Stimulated activated naive CD8-positive, alpha-beta T cell treated with anti-CD3 and anti-CD28 coated beads, Interleukin-15, Interleukin-2, amounts not matched to agents 100 U/mL and 50 U/mL, for 24 hours (primary cell): ENCODE data around the gene PTPRN2.
"Not testable (repeated sequence)": the region's sequence is repeated elsewhere in the genome, so short reads cannot be mapped to it uniquely, and the experiment has no call there.

Experiments
- ATAC-seq: fragments of 150-1000 bp; cut with Tn5 transposase; one replicate; pipeline ENCODE4 v1.10.0; 2021
- DNase-seq: peaks from one replicate; pipeline ENCODE4 v3.0.0; 2021

PTPRN2 gene

DNA sequence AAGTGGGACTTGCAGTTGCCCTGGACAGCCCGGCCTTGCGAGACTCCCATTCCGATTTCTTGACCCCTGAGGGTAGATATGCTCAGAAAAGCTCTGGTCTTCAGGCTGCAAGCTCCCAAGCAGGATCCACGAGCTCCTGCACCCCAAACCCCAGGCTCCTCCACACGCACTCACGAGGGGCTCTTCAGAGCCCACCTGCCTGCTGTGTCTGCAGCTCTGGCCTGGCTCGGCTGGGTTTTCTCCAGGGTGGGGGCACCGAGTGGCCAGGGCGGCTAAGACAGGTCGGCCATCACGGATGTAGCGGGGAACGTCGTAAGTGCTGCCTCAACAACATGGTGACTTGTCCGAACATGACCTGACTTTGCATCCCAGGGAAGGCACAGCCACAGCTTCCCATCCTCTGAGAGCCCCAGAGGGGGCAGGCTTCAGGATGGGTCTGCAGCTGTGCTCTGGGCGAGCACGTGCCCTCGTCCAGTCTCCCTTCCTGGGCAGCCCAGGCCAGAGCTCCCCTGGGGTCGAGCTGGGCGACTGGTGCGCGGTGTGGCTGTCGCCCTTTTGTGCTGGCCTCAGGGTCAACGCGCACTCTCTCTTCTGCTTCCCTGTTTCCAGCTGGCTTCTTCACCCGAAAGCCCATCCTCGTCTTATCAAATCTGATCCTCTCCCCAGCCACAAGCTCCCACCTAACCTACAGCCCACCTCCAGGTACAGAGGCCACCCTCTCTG is 835.5 kb downstream of the PTPRN2 start:
- no peak for ATAC-seq
- no peak for DNase-seq

DNA sequence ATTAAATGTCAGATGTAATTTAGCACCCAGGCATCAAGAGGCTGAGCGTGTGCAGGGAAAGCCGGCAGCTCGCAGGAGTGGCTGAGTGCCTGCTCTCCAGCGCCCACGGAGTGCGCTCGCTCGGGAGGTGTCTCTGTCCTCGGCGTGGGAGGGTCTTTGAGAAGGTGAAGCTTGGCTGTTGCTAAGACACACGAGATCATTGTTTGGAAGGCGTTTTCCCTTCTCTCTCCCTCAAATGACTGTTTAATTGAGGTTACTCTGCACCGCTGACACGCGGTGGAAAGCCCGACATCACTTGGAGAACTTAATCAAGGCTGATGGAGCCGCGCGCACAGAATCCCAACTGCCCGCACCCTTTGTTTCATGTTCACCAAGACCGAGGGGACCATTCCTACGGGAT is 836.2 kb downstream of the PTPRN2 start:
- ATAC-seq (no peak), DNase-seq (no peak)

DNA sequence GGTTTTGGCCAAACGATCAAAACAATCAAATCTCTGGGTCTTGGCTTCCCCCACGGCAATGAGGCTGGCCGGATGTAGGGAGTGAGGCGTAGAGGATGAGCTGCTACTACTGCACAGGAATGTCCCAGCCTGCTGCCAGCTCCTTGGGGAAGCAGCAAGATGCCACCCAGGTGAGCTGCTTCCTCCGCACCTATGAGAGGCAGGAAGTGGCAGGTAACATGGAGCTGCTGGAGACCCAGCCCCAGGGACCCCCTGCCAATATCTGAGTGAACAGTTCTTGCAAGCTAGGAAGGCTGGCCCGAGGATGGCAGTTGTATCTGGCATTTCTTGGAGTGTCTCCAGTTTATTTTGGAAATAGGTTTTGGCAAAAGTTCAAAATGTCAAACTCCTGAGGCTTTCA is 837.3 kb downstream of the PTPRN2 start:
- ATAC-seq (no peak), DNase-seq (no peak)

DNA sequence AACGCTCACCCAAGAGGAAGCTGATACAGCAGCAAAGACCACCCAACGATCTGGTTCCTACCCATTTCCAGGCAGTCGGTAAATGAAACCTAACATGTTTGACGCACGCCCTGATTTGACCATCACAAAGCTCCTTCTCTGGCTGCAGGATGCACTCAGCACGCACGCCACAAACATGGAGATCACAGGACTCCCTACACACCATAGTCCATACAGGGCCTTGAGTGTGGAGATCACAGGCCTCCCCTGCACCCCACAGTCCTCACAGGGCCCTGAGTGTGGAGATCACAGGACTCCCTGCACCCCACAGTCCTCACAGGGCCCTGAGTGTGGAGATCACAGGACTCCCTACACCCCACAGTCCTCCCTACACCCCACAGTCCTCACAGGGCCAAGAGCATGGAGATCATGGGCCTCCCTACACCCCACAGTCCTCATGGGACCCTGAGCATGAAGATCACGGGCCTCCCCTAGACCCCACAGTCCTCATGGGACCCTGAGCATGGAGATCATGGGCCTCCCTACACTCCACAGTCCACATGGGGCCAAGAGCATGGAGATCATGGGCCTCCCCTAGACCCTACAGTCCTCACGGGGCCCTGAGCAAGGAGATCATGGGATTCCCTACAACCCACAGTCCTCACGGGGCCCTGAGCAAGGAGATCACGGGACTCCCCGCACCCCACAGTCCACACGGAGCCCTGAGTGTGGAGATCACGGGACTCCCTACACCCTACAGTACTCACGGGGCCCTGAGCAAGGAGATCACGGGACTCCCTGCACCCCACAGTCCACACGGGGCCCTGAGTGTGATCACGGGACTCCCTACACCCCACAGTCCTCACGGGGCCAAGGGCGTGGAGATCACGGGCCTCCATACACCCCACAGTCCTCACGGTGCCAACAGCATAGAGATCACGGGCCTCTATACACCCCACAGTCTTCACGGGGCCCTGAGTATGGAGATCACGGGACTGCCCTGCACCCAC is 841.6 kb downstream of the PTPRN2 start:
- ATAC-seq: peak; percentile 16
- no peak for DNase-seq

DNA sequence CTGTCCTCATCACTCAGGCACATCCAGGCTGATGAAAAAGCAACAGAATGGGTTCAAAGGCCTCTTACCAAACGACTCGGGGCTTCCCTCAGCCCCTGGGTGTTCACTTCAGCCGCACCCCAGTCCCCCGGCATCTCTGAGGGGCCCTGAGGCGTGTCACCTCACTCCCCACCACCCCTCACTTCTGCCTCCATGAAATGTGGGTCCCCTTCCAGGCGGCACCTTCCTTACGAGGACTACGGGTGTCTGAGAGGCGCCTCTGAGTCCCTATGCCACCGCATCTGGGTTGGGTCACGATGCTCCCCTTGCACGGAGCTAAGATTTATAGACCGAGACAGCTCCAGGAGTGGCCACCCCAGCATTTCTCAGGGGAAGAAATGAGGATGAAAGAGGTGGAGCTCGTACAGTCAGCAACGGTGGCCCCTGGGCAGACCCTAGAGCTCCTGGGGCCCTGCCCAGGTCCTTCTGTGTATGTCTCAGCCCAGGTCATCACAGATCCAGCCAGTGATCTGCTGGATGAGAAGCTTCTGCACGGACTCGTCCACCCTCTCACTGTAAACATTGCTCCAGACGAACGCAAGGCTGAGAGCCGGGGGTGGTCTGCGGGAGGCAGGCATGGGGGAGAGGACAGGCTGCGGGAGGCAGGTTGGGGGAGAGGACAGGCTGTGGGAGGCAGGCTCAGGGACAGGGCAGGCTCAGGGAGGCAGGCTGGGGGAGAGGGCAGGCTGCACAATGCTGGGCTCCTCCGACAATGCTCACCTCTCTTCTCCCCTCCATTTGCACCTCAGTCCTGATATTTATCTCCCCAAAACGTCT is 842.6 kb downstream of the PTPRN2 start:
- peak; percentile 20 for ATAC-seq
- no peak for DNase-seq

DNA sequence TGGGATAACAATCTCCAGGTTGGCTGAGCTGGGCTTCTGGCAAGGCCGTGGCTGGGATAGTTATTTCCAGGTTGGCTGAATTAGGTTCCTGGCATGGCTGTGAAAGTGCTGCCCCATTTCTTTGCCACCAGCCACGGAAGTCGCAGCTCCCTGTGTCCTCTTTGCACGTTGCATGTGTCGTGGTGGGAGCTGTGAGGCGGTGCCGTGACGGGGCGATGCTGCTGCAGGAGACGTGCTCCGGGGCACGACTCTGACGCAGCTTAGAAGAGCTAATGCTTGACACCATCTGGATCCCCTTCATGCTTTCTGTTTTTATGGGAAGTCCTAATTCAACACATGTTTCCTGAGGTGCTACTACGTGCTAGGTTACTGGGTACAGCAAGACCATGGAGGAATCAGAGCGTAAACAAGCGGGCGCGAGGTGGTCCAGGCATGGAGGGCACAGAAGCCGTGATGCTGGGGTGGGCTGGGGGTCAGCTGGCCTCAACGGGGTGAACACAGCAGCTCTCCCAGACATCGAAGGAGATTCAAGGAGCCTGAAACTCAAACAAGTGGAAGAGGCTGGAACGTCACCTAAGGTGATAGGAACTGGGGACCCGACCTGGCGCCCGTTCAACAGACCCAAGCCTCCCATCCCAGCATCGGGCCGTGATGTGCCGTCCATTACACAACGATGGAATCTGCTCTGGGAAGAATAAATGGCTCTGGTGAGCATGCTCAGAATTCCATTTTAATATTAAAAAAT is 843.7 kb downstream of the PTPRN2 start:
- ATAC-seq (no peak), DNase-seq (no peak)

DNA sequence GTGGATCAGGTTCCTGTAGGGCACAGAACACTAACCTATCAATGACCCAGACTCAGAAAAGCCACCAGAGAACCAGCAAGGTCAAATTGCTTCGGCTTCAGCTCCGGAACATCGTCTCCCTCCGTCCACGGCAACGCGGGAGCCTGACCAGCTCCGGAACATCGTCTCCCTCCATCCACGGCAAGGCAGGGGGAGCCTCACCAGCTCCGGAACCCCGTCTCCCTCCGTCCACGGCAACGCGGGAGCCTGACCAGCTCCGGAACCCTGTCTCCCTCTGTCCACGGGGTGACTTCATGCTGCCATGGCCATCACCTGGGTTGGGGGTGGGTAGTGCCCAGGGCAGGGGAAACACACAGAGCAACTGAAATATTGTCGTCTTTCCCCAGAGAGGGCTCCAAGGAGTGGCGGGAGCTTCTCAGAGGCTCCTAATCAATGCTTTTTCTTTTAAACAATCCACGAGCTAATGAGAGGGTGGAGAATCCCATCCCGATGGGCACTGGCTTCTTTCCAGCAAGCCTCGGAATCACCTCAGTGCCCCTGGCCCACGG is 847.3 kb downstream of the PTPRN2 start:
- DNase-seq: no peak
- no peak for ATAC-seq

DNA sequence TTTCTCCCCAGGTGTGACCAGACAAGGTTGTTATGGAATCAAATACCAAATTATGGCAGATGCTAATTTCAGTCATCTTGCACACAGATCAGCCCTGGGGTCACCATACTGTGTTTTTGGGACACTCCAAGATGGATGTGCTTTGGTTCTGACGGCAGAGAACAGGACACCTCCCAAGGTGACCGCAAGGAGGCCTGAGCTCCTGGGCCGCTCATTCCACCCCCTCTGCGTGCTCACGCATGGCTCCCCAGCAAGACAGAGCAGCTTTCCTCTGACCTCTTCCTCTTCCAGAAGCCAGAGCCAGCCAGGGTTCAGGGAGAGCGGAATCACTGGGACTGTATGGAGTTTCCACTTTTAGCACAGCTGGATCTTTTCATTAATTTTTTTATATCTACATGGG is 848.0 kb downstream of the PTPRN2 start:
- DNase-seq: no peak
- ATAC-seq: no peak

DNA sequence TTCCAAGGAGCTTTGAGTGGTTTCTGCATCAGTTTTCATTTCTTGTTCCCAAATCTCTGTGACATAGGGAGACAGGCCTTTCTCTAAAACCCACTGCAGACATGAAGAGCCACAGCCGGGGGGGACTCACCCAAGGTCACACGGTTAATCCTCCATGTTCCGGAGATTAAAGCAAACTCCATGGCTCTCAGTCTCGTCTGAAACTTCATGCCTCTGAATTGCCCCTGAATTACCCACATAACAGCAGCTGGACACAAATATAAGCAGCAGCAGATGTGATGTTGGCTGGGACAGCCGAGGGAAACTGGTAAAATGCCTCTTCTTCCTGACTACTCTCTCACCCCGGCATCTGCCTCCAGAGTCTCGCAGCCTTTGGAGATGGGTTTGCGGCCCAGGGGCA is 848.6 kb downstream of the PTPRN2 start:
- no peak for ATAC-seq
- no peak for DNase-seq

DNA sequence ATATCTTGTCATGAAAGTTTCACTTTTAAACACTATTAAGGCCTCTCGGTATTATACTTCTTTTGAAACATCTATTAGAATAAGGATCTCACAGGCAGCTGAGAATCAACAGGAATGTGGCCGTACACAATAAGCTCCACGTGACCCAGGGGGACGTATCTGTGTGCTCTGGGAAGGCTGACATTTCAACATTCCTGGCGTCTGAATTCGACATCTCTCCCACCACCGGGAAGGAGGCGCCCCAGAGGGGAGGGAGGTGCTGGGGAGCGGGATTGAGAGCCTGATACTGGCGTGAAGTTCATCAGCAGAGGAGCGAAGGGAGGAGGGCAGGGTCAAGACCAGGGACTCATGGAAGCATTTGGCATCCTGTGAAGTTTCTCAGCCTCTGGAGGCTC is 849.6 kb downstream of the PTPRN2 start:
- no peak for ATAC-seq
- DNase-seq: no peak

DNA sequence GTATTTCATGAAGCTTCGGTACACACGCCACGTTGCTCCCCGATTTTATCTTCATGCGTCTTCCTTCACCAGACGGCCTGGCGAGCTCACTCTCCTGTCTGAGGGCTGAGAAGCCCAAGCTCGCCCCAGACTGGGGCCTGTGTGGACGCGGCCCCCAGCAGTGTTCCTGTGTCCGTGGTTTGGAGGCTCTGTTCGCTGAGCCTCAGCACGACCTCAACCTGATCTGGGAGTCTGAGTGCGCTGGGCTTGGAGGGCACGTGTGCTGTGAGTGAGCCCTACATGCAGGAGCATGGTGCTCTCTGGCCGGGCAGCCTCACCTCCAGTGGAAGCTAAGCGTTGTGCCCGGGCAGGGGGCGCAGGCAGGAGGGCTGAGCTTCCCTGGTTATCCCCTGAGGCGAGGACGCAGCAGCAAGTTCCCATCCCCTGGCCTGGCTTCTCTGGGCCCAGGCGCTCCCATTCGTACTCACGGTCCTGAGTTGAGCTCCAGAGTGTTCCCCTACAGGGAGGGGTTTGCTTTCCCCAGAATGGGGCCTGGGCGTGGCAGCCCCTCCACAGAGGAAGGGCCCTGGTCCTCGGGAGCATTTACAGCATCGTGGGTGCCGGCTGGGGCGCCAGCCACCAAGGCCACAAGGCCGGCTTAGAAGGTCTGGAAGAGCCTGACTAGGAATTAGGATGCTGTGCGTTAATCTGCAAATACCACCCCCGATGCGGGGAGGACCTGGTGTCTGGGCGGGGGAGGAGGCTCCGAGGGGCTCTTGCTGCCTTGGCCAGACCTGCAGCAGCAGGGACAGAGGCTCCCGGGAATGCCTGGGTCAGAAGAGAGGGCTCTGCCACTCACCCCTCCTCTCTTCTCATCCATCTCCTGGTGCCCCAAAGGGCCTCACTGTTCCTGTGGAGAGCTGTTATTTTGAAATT is 850.2 kb downstream of the PTPRN2 start:
- DNase-seq (no peak), ATAC-seq (peak; percentile 14)

DNA sequence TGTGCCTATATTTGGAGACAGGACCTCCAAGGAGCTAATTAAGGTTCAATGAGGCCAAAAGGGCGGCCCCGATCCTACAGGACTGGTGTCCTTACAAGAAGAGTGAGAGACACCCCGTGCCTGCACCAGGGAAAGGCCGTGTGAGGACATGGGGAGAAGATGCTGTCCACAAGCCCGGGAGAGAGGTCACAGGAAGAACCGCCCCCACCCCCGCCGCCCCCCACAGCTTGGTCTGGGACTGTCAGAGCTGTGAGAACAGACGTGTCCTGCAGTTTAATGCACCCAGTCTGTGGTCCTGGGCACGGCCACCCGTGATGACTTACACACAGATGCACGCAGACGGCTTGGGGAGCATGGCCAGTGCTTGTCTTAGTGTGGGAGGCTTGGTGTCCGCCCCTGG is 851.3 kb downstream of the PTPRN2 start:
- no peak for ATAC-seq
- DNase-seq: no peak

DNA sequence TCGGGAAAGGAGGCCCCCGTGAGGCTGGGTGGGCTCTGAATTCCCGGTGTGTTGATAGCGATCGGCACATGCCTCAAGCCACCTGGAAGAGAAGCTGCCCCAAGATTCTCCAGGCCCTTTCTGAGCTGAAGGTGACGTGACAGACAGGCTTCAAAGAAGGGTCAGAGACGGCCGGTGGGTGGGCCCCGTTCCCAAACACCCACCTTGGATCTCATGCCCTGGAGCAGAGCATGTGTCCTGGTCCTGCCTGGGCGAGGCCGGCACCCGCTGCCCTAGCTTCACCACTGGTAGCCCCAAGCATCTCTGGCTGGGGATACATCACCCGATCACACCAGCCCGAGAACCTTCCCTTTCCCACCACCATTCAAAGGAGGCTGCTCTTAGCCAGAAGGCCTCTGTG is 851.8 kb downstream of the PTPRN2 start:
- no peak for DNase-seq
- no peak for ATAC-seq

DNA sequence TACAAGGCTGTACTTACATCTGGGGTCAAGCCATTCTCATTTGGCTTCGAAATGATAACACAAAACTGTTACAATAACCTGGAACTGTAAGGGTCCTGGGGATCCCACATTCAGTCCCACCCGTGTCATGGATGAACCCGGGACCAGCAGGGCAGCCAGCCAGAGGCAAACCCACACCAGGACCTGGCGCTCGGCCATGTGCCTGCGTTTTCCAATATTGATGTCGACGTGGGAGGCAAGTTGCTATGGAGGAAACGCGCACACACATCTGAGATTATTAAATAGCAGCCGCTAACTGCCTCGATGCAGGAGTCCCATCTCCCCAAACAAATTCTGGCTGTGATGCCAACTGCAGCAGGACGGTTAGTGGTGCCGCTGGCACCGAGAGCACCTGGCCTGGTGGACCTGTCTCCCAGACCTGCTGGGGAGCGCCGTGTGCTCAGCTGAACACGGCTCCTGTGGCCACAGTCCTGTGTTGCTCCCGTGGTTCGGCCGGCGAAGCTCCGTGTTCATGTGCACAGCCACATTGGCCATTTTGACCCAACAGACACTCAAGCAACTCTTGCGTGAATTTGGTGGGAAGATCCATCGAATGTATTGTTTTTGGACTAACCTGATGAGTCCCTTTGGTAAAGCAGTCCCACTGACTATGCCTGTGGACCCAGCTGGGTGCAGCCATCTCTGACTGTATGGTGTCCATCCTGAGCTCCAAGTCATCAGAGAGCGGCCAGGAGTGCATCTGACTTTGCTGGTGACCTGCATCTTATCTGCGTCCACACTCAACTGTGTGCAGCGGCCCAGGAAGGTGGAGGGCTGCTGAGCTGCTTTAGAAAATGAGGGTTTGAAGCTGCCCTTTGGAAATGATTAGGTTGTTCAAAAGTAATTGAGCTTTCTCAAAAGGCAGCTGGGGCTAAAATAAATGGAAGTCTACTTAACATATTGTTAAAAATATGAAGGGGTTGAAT is 852.7 kb downstream of the PTPRN2 start:
- DNase-seq: no peak
- ATAC-seq: no peak

DNA sequence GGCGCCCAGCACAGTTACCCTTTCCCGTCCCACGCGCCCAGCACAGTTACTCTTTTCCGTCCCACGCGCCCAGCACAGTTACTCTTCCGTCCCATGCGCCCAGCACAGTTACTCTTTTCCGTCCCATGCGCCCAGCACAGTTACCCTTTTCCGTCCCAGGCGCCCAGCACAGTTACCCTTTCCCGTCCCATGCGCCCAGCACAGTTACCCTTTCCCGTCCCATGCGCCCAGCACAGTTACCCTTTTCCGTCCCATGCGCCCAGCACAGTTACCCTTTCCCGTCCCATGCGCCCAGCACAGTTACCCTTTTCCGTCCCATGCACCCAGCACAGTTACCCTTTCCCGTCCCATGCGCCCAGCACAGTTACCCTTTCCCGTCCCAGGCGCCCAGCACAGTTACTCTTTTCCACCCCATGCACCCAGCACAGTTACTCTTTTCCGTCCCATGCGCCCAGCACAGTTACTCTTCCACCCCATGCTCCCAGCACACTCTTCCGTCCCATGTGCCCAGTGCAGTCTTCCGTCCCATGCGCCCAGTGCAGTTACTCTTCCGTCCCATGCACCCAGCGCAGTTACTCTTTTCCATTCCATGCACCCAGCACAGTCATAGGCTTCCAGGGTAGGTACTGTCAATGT is 853.7 kb downstream of the PTPRN2 start:
- not testable (repeated sequence) for DNase-seq, ATAC-seq

DNA sequence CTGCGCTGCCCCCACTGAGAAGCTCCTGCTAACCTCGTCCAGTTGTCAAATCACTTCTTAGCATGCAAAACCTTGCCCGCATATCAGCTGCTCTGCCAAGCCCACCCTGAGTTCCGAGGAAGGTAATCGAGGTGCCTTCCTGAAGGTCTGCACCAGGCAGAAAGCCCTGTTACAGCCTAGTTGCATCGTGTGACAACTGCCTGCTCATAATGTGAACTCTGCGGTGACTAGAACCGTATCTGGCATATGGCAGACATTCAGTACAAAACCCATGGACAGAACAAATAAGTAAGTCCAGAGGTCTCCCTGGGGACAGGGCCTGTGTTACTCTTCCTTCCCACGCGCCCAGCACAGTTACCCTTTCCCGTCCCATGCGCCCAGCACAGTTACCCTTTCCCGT is 856.5 kb downstream of the PTPRN2 start:
- DNase-seq (no peak), ATAC-seq (no peak)

DNA sequence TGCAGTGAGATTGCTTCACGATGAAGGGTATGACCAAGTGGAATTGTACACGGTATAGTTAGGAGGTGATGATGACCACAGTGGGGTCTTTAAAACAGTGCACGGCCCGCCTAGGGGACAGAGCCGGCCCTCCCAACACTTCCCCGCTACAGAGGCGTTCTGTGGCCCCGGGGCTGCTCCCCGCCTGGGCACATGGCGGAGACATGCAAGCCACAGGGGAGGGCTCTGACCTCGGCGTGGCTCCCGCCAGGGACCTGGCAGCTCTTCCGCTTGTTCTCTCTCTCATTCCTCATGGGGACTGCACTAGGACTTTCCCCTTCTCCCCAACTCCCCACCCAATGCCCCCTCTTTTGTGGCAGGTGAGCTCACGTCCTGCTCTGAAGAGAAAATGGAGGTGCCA is 857.0 kb downstream of the PTPRN2 start:
- DNase-seq (no peak), ATAC-seq (no peak)

DNA sequence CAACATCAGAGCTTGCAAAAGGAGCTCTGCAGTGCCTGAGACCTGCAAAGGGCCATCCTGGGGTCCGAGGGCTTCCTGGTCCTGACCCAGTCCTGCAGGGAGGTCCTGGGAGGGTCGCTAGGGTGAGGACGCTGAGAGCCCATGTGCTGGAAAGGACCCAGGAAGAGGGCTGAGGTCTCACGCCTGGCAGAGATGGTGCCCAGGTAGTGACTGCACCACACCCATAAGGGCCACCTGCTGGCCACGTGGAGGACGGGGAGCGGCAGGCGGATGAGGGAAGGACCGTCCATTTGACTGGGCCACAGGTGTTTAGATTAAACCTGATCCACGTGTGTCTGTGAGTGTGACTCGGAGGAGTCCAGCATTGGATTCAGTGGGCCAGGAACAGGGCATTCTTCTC is 858.1 kb downstream of the PTPRN2 start:
- DNase-seq (no peak), ATAC-seq (no peak)
